GM18870 (cell line): ENCODE data around the gene HSPA9.
"Not testable (repeated sequence)": the region's sequence is repeated elsewhere in the genome, so short reads cannot be mapped to it uniquely, and the experiment has no call there.

ENCODE experiments used
- ATAC-seq: cut with Tn5 transposase; IDR thresholded peaks from one replicate; pipeline ENCODE4 v1.9.1; 2021; ENCODE audit warnings: moderate library complexity; ENCODE audit not compliant: unreplicated experiment

HSPA9 gene

DNA sequence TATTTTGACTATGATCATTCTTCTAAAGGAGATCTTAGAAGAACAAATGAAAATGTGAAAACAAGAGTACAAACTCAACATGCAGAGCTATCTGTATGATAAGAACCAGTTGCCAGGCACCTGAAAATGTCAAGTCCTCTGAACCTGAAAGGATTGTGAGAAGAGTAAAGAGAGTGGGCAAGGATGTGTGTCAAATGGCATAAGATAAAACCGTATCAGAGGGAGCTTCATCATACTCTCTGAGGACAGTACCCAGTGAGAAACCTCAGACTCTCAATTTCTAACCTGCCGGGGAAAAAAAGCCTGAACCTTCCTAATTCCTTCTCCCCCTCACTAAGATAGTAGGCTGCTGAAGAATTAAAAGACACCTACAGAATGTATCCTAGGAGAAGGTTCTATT is 39.0 kb downstream of the HSPA9 start:
- no peak for ATAC-seq

DNA sequence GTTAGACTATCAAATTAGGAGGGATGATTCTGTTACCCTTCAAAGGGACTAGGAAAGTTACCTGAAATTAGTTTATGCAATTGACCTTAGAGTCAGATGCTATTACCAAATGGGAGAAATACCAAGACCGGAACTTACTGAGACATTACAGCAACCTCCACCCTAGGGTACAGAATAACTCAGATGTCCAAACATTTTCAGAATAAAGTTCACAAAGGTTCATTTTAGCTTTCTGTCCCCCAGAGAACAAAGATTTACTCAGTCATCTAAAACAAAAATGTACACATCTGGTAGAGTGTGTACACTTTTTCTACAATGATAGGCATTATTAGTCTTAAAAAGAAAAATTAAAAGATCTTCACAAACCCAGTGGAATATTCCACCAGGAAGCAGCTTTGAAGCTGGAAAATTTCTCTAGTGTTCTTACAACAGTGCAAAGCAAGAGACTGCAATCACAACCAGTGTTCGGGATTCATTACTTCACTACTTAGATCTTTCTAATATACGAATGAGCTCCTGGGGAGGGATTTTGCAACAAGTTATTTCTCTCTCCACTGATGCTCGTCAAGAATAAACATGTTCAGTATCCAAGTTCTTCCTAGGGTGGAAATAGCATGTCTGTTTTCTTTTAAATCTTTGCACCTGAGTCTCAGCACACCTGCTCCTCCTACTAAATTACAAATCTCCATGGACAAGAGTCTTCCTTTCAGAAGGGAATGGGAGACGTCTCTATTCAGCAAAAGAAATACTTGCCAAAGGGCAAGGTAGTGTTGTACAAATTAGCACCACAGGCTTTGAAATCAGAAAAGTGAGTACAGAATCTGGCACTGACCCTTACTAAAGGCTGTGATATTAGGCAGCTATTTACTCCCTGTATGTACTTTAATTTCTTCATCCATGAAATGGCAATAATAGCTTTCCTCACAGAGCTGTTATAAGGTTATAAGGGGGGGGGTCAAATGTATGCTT is 40.9 kb downstream of the HSPA9 start:
- no peak for ATAC-seq

DNA sequence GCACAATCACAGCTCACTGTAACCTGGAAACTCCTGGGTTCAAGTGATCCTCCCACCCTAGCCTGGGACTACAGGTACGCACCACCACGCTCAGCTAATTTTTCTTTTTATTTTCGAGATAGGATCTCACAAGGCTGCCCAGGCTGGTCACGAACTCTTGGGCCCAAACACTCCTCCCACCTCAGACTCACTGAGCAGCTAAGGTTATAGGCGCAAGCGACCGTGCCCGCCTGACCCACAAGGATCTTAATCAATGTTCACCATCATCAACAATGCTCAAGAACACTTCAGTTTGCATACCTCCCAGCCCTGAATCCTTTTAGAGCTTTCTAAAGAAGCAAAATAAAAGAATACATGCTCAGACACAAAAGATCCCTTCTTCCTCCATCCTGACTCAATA is 45.4 kb downstream of the HSPA9 start:
- no peak for ATAC-seq

DNA sequence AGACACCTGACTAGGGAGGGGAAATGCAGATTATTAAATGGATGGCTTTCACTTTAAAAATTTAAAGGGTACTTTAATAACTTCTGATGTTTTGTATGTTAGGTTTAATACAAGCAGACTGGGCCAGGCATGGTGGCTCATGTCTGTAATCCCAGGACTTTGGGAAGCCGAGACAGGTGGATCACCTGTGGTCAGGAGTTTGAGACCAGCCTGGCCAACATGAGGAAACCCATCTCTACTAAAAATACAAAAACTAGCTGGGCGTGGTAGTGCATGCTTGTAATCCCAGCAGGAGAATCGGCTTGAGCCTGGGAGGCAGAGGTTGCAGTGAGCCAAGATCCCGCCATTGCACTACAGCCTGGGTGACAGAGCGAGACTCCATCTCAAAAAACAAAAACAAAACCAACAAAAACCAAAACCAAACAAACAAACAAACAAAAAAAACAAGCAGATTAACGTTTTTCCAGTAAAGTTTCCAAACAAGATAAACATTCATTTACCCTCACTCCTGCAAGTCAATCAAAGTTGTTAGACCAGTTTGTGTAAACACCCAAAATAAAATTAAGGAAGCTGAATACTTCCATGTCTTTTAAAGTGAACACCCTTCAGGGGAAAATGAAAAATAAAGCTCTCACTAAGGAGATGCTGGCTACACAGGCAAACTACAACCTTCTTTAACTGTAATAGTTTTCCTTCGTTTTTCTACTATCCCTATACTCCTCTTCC is 46.3 kb downstream of the HSPA9 start:
- ATAC-seq = no peak

DNA sequence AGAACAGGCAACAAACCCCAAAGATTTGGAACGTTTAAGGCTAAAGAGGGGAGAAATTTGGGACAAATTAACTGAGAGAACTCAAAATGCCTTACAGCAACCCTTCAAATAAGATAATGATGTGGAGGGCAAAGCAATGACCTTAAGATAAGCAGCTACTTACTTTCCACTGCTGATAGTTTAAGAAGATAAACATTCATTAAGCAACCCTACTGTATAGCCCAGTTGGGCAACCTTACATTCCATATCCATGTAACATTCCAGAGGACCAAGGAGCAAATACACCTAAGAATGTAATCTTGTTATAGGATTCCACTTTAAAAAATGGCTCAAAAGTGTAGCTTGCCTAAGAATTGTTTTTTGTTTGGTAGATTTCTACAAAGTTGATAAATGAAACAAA is 47.0 kb downstream of the HSPA9 start:
- no peak for ATAC-seq

DNA sequence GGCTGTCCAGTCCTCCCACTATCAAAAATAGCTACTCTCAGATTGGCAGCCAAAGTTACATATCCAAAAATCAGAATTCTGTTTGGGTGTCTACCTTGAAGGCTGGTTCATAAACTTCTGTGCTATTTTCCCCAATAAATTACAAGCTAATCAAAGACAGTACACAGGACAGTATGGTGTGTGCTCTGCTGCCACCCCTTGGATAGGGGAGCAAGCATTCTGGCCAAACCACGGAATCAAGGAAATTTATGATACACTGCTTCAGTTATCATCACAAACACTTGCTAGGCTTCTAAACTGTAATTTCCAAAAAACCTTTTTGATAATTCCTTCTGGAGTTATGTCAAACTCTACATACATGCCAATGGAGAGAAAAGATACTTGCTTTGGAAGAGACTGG is 48.0 kb downstream of the HSPA9 start:
- no peak for ATAC-seq

DNA sequence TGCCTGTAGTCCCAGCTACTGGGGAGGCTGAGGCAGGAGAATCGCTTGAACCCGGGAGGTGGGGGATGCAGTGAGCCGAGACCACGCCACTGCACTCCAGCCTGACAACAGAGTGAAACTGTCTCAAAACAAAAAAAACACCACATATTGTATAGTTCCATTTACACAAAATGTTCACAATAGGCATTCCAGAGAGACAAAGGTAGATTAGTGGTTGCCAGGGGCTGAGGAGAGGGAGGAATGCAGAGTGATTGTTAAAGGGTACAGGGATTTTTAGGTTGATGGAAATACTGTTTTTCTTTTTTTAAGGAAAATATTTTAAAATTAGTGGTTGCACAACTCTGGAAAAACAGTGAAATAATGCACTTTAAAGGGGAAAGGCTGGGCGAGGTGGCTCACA is 51.8 kb downstream of the HSPA9 start:
- no peak for ATAC-seq

DNA sequence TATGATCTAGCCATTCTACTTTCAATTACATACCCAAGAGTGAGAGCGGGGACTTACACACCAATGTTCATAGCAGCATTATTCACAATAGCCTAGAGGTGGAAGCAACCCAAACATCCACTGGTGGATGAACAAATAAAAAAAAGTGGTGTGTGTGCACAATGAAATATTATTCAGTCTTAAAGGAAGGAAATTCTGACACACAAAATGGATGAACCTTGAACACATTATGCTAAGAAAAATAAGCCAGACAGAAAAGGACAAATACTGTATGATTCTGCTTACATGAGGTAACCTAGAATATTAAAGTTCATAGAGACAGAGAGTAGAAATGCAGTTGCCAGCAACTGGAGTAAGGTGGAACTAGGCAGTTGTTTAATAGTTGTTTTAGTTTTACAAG is 54.2 kb downstream of the HSPA9 start:
- ATAC-seq = no peak

DNA sequence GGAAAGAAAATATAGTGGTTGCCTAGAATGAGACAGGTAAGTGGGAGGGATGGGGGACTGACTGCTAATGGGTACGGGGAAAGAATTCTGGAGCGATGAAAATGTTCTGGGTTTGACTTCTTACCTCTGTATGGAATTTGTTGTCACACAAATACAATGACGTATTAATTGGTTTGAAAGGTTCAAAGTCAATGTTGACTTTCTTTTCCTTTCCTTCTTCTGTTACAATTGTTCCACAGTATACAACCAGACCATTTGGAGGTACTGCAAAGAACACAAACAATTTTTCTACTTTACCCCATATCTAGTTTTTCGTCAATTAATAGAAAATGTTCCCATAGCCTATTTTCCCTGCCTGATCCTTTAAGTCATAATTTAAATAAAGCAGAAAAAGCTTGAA is 57.8 kb downstream of the HSPA9 start:
- no peak for ATAC-seq

DNA sequence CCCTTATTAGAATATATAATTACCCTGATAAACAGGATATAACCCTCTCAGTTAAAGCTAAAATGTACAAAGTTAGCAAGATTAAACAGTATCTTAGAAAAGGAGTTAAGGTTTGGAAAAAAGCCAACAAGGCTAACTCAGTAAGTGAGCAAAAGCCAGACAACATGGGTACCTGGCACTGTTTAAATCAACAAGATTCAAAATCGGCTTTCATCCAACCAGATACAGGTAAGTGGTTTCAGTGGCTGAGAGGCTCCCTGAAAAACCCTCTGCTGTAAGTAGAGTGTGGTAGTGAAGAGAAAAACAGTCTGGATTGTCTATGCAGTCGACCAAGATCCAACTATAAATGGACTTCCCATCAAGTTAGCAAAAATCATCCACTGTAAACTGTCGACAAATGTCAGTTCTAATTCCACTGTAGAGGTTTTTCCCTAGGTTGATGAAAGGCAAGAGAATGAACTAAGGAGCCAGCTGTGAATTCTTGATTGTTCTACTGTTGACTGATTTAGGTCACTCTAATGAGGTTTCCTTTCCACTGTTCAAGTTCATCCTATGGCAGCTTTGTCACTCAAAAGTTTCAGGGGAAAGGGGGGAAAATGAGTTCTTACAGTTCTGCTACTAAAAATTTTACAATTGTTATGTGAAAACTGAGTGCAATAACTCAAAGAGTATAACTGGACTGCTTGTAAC is 59.5 kb downstream of the HSPA9 start:
- ATAC-seq = no peak

DNA sequence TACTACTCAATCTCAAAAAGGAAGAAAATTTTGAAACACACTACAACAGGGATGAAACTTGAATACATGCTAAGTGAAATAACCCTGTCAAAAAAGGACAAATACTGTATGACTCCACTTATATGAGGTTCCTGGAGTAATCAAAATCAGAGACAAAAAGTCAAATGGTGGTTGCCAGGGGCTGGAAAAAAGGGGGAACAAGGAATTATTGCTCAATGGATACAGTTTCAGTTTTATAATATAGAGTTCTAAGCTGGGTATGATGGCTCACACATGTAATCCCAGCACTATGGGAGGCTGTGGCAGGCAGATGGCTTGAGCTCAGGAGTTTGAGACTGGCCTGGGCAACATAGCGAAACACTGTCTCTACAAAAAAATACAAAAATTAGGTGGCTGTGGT is 61.2 kb downstream of the HSPA9 start:
- ATAC-seq = no peak

DNA sequence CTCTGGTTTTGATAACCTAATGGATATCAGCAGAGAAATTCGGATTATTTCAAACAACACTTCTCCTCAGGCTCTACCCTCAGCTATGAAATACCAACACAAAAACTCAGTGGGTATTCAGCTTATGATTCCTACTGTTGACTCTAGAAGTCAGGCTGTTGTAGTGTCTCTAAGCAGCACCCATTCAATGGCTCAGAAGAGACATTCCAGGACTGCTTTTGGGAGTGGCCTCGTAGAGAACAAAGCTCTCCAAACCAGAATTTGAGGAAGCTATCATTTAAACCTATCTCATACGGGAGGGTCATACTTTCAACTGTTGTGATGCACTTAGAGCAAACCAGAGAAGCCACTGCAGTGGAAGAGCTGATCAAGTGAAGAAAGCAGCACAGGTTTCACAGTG is 66.2 kb downstream of the HSPA9 start:
- ATAC-seq = no peak

DNA sequence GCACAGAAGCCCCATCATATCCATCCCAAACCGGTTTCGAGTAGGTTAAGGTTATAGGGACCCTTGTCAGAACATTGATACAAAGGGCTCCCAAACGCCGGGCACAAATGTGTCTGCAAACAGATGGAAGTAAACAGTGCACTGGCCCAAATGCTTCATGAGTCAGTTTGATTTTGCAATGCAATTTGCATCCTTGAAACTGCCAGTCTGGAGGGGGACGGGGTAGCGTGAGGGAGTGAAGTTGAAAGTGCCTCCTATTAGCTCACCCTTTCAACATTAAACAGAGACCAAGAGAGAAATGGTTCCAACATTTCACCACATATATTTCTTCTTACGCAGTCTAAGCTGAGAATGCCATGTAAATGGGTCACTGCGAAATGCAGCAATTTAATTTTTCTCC is 67.7 kb downstream of the HSPA9 start:
- ATAC-seq = not testable (repeated sequence)

DNA sequence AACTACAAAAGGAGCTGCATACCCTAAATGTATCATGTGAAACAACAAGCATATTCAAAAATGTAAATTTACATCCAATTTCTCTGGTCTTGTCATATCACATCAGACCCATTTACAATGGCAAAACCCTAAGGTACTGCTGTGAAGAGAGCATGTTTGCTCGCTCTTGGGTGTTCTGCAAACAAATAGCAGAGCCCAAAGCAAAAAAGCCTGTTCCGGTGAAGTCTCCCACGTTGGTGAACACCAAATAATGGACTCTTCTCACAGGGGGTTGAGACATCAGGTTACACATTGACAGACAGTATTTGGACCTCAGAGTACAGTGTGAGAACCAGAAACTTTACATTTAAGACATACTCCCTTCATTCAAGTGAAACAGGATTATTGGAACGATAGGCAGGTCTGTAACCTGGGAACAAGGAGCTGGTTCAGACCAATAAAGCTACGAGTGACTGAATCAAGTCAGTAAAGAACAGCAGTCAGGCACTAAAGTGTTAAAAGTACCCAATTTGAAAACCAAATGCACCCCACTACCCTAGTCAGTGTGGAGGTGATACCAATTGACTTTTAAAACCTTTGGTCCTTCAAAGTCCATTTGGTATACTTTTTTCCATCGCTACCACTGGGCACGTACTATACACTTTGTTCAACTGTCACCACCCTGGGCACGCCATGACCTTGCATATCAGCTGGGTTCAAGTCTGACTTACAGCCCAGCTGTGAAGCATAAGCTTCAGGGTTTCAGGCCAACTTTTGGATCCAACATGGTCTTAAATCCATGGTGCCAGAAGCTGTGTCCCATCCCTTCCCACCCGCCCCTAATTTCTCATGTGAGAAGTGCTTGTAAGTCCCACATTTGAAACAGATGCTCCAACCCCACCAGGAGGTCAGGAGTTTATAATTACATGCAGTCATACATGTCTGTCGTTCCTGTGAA is 68.6 kb downstream of the HSPA9 start:
- ATAC-seq = no peak

DNA sequence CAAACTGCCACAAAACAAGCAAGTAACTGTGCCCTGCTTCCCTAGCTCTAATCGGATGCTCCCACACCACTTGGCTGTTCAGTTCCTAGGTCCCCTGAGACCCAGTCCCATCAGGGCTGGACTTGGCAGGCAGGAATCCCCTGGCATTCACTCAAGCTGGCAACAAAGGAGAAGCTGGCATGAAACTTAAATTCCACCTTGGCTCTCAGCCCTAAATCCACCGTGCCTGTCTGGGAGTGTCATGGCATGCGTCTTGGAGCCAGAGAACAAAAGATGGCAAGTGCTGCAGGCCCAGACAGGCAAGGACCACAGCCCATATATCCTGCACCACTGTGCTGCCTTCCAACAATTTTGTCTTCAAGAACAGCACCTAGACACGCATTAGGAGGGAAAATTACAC is 70.4 kb downstream of the HSPA9 start:
- no peak for ATAC-seq
